SJSA1 (cell line): Measurements from ENCODE around the gene JAML. TPM values are rescaled to one million over a fixed set of nuclear protein-coding genes. Genes with fewer than 3 reads are reported as not detected.
"Not testable (repeated sequence)": the region's sequence is repeated elsewhere in the genome, so short reads cannot be mapped to it uniquely, and the experiment has no call there.

Experiments used
- DNase-seq, 2 experiments: peaks; one replicate each; pipeline ENCODE4 v3.0.0-alpha.2; 2015 to 2020; ENCODE audit warnings: low spot score in 2 of 2, low read depth in 1 of 2
- H3K27ac ChIP-seq: fragments of 250-450 bp; sonication (Bioruptor Pico); 2 replicates; pipeline ENCODE4 v1.5.1; 2020; ENCODE audit warnings: mild to moderate bottlenecking, moderate library complexity
- H3K27me3 ChIP-seq: fragments of 250-450 bp; sonication (Bioruptor Pico); replicated peaks from 2 replicates; pipeline ENCODE4 v1.5.1; 2020; ENCODE audit warnings: mild to moderate bottlenecking, moderate library complexity
- H3K36me3 ChIP-seq: fragments of 250-450 bp; sonication (Bioruptor Pico); 2 replicates; pipeline ENCODE4 v1.5.1; 2020; ENCODE audit warnings: mild to moderate bottlenecking
- H3K4me1 ChIP-seq: fragments of 250-450 bp; sonication (Bioruptor Pico); replicated peaks from 2 replicates; pipeline ENCODE4 v1.6.1; 2021; ENCODE audit warnings: mild to moderate bottlenecking
- H3K4me3 ChIP-seq: fragments of 250-450 bp; sonication (Bioruptor Pico); 2 replicates; pipeline ENCODE4 v1.5.1; 2020; ENCODE audit warnings: mild to moderate bottlenecking
- H3K9me3 ChIP-seq: fragments of 250-450 bp; sonication (Bioruptor Pico); replicated peaks from 2 replicates; pipeline ENCODE4 v1.5.1; 2020; ENCODE audit warnings: mild to moderate bottlenecking
- total RNA-seq: library from RNA; depleted of rRNA; stranded (reverse); fragments of >200 nt; shearing (Covaris generic); gene quantifications from 2 replicates; pipeline ENCODE4 v1.2.3, GENCODE V29; 2014

Gene JAML
- total RNA-seq, 1 experiment from 2014 or later, result not detected

DNA sequence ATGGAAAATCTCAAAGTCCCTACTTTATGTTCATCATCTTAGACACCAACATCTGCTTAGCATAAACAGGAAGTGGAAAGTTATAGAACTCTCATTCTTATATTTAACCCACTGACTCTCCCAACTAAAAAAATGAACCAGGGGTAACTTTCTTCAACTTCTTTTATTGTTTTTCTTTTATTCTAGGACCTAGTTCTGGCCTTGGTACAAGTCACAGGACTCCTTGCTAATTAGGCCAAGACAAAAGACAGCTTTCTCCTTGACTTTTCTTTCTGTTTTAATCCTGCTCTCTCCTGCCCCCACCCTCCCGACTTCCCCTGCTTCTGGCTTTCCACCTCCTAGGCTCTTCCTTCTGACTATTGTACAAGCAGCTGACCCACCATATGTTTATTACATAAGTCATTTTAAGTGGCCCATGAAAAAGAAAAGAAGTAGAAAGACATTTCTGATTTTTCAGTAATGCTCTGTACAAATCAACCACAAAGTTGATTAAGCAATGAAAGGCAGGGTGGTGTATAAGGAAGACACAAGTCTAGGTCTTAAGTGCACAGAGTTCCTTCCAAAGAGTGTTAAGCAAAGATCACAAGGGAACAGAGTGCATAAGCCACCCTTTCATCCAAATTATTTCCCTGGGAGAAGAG is 18.3 kb downstream of the JAML start:
- H3K9me3 ChIP-seq, result no peaks in the 10 kb centered on the region
- H3K36me3 ChIP-seq, result no peaks in the 10 kb centered on the region
- no peak for DNase-seq
- no peaks in the 10 kb centered on the region for H3K4me1 ChIP-seq
- no peak overlapping the region for H3K4me3 ChIP-seq
- H3K27ac ChIP-seq, result no peak overlapping the region
- H3K27me3 ChIP-seq, result no peaks in the 10 kb centered on the region; the same call in 1 of the 2 replicates

GRCh38 chr11:118205606-118206378 is 19.0 kb downstream of the JAML start:
- no peaks in the 10 kb centered on the region; the same call in 1 of the 2 replicates for H3K27me3 ChIP-seq

GRCh38 chr11:118202599-118203422 is 22.0 kb downstream of the JAML start:
- no peaks in the 10 kb centered on the region for H3K9me3 ChIP-seq
- H3K4me3 ChIP-seq, result no peak overlapping the region
- no peak overlapping the region for H3K27ac ChIP-seq
- DNase-seq, result no peak
- H3K4me1 ChIP-seq, result no peaks in the 10 kb centered on the region
- H3K36me3 ChIP-seq, result no peaks in the 10 kb centered on the region
- no peaks in the 10 kb centered on the region; the same call in 1 of the 2 replicates for H3K27me3 ChIP-seq

More at GRCh38 chr11:118205606-118206378, 19.0 kb downstream of the JAML start:
- no peak overlapping the region for H3K4me3 ChIP-seq
- no peaks in the 10 kb centered on the region for H3K4me1 ChIP-seq
- no peak for DNase-seq
- H3K36me3 ChIP-seq, result no peaks in the 10 kb centered on the region
- H3K9me3 ChIP-seq, result no peaks in the 10 kb centered on the region
- no peak overlapping the region for H3K27ac ChIP-seq

GRCh38 chr11:118201966-118202365 is 22.8 kb downstream of the JAML start:
- H3K27ac ChIP-seq, result no peak overlapping the region
- H3K4me3 ChIP-seq, result no peak overlapping the region
- H3K27me3 ChIP-seq, result no peaks in the 10 kb centered on the region; the same call in 1 of the 2 replicates
- DNase-seq, result no peak
- H3K36me3 ChIP-seq, result no peaks in the 10 kb centered on the region
- H3K9me3 ChIP-seq, result no peaks in the 10 kb centered on the region
- no peaks in the 10 kb centered on the region for H3K4me1 ChIP-seq

DNA sequence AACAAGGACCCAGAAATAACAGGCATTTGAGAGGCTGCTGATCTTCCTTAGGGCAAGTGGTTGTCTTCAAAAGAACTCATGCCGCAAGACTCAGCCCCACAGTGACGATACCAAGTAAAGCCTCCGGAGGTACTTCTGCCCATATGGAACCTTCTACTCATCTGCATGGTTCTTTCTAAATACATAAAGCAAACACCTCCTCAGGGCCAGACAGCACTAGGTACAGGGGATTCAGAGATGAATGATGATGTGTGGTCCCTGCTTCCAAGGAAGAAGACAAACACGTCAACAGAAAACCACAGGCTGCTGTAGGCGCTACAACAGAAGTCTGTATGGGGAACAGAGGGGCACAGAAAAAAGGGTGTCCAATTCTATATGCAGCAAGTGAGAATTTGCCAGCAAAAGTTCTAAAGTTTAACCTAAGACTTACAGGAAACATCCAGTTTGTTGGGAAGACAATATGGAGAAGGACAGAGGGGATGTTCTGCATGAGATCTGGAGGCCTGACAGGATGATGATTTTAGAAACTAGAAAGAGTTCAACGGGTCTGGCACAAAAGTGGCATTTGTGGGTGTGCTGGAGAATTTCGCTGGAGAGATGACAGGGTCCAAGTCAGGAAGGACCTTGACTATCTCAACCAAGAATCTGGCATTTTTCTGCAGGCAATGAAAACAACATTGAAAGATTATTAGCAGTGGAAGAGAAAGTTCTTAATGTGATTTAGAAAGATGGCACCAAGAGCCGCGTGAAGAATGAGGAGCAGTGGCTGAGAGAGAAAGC is 23.7 kb downstream of the JAML start:
- no peak for DNase-seq
- no peak overlapping the region for H3K4me3 ChIP-seq

GRCh38 chr11:118200497-118200896 is 24.3 kb downstream of the JAML start:
- DNase-seq, result no peak
- Histone ChIP-seq H3K27me3 (no peaks in the 10 kb centered on the region), H3K27ac (no peak overlapping the region), H3K4me3 (no peak overlapping the region), H3K4me1 (no peaks in the 10 kb centered on the region), H3K9me3 (no peaks in the 10 kb centered on the region), H3K36me3 (no peaks in the 10 kb centered on the region)

More for the DNA sequence above, 23.7 kb downstream of the JAML start:
- H3K27ac ChIP-seq, result no peak overlapping the region
- H3K36me3 ChIP-seq, result no peaks in the 10 kb centered on the region
- no peaks in the 10 kb centered on the region for H3K4me1 ChIP-seq
- no peaks in the 10 kb centered on the region for H3K27me3 ChIP-seq
- no peaks in the 10 kb centered on the region for H3K9me3 ChIP-seq

DNA sequence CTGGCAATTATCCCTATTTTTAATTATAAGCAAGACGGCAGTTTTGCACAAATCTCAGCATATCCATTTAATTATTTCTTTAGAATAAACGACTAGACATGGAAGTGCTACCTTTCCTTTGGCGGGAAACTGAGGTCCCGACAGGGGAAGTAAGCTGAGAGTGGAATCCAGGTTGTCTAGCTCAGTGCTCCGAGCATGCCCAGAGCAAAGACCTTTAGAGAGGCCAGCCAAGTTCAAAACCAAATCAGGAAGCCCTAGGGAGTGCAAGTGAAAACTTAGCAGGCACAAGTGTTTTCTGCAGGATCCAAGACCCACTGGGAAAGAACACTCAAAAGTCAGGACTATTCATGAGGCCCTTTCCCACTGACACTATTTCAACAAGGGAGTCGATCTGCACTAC is 25.7 kb downstream of the JAML start:
- Histone ChIP-seq H3K4me3 (no peak overlapping the region), H3K9me3 (no peaks in the 10 kb centered on the region), H3K27ac (no peak overlapping the region), H3K27me3 (no peaks in the 10 kb centered on the region), H3K4me1 (no peaks in the 10 kb centered on the region), H3K36me3 (no peaks in the 10 kb centered on the region)
- no peak for DNase-seq

GRCh38 chr11:118198370-118198769 is 26.4 kb downstream of the JAML start:
- Histone ChIP-seq H3K4me1 (no peaks in the 10 kb centered on the region), H3K9me3 (no peaks in the 10 kb centered on the region), H3K4me3 (no peak overlapping the region), H3K36me3 (no peaks in the 10 kb centered on the region), H3K27me3 (no peaks in the 10 kb centered on the region), H3K27ac (no peak overlapping the region)
- peak; percentile 22 to 55 for DNase-seq

DNA sequence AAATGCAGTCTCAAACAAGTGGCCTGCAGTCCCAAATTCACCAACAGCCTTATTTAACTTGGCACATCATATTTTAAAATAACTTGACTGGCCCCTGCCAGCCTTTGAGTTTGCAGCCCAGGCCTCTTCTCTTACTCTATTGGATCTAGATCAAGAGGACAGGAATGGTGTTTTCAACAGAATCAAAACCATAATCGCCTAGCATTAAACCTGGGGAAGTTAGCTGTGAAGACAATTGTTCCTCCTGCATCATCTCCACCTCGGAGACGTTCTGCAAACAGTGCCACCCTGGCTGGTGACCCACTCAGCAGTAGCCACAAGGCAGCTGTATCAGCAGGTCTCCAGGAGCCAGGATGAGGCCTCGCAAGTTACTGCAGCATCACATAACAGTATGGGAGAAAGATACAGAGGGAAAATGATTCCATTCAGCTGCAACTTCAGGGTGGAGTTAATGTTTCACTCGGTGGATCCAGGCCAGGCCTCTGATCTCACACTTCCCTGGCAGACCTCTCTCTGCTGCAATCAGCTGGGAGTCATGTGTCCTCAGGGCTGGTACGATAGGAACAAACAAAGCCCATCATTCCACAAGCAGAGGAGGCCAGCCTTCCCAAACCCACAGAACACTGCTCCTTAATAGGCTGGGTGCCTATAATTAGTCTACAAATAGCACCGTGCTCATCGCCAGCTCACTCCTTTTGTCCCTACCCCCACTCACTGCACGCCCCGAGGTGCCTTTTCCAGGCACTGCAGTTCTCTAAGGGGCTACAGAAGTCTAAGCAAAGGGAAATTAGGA is 29.8 kb downstream of the JAML start:
- Histone ChIP-seq H3K36me3 (no peaks in the 10 kb centered on the region), H3K4me1 (no peaks in the 10 kb centered on the region), H3K4me3 (no peak overlapping the region), H3K27ac (no peak overlapping the region), H3K9me3 (no peaks in the 10 kb centered on the region), H3K27me3 (no peaks in the 10 kb centered on the region)
- DNase-seq, result no peak

GRCh38 chr11:118193910-118194566 is 30.8 kb downstream of the JAML start:
- DNase-seq, result no peak
- Histone ChIP-seq H3K36me3 (no peaks in the 10 kb centered on the region), H3K4me3 (no peak overlapping the region), H3K27ac (no peak overlapping the region), H3K9me3 (no peaks in the 10 kb centered on the region), H3K27me3 (no peaks in the 10 kb centered on the region), H3K4me1 (no peaks in the 10 kb centered on the region)

- H3K27ac ChIP-seq, DNase-seq: not testable (repeated sequence)
Measured at GRCh38 chr11:118192817-118193216, 32.0 kb downstream of the JAML start.

DNA sequence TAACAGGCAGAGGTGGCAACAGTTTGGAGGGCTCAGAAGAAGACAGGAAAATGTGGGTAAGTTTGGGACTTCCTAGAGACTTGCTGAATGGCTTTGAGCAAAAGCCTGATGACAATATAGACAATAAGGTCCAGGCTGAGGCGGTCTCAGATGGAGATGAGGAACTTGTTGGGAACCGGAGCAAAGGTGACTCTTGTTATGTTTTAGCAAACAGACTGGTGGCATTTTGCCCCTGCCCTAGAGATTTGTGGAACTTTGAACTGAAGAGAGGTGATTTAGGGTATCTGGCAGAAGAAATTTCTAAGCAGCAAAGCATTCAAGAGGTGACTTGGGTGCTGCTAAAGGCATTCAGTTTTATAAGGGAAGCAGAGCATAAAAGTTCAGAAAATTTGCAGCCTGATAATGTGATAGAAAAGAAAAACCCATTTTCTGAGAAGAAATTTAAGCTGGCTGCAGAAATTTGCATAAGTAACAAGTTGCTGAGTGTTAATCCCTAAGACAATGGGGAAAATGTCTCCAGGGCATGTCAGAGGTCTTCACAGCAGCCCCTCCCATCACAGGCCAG is 33.8 kb downstream of the JAML start:
- not testable (repeated sequence) for H3K27me3 ChIP-seq, H3K4me1 ChIP-seq, DNase-seq, H3K4me3 ChIP-seq, H3K9me3 ChIP-seq, H3K27ac ChIP-seq, H3K36me3 ChIP-seq

More at GRCh38 chr11:118192817-118193216, 32.0 kb downstream of the JAML start:
- not testable (repeated sequence) for H3K9me3 ChIP-seq, H3K4me1 ChIP-seq, H3K27me3 ChIP-seq, H3K36me3 ChIP-seq, H3K4me3 ChIP-seq
